ENCODE results near the gene UBA52. TPM values are rescaled to one million over a fixed set of nuclear protein-coding genes. Genes with fewer than 3 reads are reported as not detected.
A peak's percentile ranks its signal among the peaks of the same experiment; 100 is the strongest.

The UBA52 gene
- total and polyA plus RNA-seq, 2 of the 13 experiments (the other 11 are each of a cell fraction or from before 2014, with no cell fraction given) = 959 to 1,782 TPM

DNA sequence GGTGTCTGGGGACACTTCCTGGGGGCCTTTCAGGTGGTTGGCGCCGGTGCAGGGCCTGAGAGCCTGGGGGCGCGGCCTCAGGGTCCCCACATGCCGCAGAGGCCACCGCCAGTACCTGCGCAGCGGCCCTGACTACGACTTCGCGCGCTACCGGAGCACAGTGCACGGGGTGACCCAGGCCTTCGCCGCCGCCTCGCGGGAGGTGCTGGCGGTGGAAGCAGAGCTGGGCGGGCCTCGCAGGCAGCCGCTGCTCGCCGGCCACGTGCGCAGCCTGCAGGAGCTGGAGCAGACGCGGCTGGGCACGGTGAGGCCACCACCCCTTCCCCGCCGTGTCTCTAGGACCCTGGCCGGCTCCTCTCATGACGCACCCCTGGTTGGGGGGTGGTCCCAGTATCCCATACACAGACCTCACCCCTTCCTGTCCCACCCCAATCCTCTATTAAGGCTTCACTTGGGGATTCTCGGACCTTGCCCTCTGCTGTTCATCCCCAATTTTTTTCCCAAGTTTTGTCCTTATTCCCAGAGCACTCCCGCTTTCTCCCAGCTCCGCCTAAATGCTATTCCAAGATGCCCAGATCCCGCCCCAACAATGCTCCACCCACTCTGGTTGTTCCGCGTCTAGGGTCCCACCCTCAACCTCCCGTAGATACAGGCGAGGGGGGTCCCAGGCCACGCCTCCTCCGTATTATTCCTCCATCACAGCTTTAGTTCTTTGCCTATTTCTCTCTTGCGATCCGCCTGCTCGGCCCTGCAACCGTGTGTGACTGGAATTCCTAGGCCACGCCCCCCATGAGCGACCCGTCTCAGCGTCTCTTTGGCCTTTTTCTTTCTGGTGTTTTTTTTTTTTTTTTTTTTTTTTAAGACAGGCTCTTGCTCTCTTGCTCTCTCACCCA is 18.0 kb downstream of the UBA52 start (continued):
- TF ChIP-seq, protein P1, sequence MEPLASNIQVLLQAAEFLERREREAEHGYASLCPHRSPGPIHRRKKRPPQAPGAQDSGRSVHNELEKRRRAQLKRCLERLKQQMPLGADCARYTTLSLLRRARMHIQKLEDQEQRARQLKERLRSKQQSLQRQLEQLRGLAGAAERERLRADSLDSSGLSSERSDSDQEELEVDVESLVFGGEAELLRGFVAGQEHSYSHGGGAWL (CRISPR knock-in tag; IDR thresholded peaks at IDR 0.05) = peak; percentile 96
- TF ChIP-seq FOXJ3 (CRISPR knock-in tag; IDR thresholded peaks at IDR 0.05; ENCODE audit: borderline replicate concordance) (no peak; the same call in 1 of the 2 replicates), JARID2 (CRISPR knock-in tag; IDR thresholded peaks at IDR 0.05; ENCODE audit: insufficient replicate concordance) (no peak), ZNF24 (IDR thresholded peaks at IDR 0.05) (no peak), ZNF607 (CRISPR knock-in tag; IDR thresholded peaks at IDR 0.05; ENCODE audit: borderline replicate concordance) (peak; percentile 94), ZNF550 (CRISPR knock-in tag; IDR thresholded peaks at IDR 0.05; ENCODE audit: borderline replicate concordance) (peak; percentile 70; the same call in 1 of the 2 replicates), HOXA3 (CRISPR knock-in tag; IDR thresholded peaks at IDR 0.05) (peak; percentile 91), MAFK (conservative IDR thresholded peaks at IDR 0.05 in 1 of 2, IDR thresholded peaks at IDR 0.05 in 1 of 2; ENCODE audit: low read length in 2 of 2) (no peak), ZBTB7A (CRISPR knock-in tag; IDR thresholded peaks at IDR 0.05) (peak; percentile 85), ZNF660 (CRISPR knock-in tag; IDR thresholded peaks at IDR 0.05; ENCODE audit: borderline replicate concordance, low read depth) (no peak), ARHGAP35 (CRISPR knock-in tag; IDR thresholded peaks at IDR 0.05; ENCODE audit: borderline replicate concordance) (peak; percentile 97; the same call in 1 of the 2 replicates), MAFF (IDR thresholded peaks at IDR 0.05; ENCODE audit: low read depth, low read length) (no peak), ZNF33A (CRISPR knock-in tag; IDR thresholded peaks at IDR 0.05; ENCODE audit: borderline replicate concordance) (no peak), ZNF564 (CRISPR knock-in tag; IDR thresholded peaks at IDR 0.05) (peak; percentile 93)
- TF ChIP-seq, protein P2, sequence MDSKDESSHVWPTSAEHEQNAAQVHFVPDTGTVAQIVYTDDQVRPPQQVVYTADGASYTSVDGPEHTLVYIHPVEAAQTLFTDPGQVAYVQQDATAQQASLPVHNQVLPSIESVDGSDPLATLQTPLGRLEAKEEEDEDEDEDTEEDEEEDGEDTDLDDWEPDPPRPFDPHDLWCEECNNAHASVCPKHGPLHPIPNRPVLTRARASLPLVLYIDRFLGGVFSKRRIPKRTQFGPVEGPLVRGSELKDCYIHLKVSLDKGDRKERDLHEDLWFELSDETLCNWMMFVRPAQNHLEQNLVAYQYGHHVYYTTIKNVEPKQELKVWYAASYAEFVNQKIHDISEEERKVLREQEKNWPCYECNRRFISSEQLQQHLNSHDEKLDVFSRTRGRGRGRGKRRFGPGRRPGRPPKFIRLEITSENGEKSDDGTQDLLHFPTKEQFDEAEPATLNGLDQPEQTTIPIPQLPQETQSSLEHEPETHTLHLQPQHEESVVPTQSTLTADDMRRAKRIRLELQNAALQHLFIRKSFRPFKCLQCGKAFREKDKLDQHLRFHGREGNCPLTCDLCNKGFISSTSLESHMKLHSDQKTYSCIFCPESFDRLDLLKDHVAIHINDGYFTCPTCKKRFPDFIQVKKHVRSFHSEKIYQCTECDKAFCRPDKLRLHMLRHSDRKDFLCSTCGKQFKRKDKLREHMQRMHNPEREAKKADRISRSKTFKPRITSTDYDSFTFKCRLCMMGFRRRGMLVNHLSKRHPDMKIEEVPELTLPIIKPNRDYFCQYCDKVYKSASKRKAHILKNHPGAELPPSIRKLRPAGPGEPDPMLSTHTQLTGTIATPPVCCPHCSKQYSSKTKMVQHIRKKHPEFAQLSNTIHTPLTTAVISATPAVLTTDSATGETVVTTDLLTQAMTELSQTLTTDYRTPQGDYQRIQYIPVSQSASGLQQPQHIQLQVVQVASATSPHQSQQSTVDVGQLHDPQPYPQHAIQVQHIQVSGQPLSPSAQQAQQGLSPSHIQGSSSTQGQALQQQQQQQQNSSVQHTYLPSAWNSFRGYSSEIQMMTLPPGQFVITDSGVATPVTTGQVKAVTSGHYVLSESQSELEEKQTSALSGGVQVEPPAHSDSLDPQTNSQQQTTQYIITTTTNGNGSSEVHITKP (CRISPR knock-in tag; IDR thresholded peaks at IDR 0.05; ENCODE audit: low read depth) = no peak
- TF ChIP-seq, protein P3, sequence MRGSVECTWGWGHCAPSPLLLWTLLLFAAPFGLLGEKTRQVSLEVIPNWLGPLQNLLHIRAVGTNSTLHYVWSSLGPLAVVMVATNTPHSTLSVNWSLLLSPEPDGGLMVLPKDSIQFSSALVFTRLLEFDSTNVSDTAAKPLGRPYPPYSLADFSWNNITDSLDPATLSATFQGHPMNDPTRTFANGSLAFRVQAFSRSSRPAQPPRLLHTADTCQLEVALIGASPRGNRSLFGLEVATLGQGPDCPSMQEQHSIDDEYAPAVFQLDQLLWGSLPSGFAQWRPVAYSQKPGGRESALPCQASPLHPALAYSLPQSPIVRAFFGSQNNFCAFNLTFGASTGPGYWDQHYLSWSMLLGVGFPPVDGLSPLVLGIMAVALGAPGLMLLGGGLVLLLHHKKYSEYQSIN (CRISPR knock-in tag; IDR thresholded peaks at IDR 0.05; ENCODE audit: borderline replicate concordance) = no peak
- TF ChIP-seq, protein P4, sequence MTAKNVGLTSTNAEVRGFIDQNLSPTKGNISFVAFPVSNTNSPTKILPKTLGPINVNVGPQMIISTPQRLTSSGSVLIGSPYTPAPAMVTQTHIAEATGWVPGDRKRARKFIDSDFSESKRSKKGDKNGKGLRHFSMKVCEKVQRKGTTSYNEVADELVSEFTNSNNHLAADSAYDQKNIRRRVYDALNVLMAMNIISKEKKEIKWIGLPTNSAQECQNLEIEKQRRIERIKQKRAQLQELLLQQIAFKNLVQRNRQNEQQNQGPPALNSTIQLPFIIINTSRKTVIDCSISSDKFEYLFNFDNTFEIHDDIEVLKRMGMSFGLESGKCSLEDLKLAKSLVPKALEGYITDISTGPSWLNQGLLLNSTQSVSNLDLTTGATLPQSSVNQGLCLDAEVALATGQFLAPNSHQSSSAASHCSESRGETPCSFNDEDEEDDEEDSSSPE (CRISPR knock-in tag; IDR thresholded peaks at IDR 0.05) = peak; percentile 92
- TF ChIP-seq, protein P5, sequence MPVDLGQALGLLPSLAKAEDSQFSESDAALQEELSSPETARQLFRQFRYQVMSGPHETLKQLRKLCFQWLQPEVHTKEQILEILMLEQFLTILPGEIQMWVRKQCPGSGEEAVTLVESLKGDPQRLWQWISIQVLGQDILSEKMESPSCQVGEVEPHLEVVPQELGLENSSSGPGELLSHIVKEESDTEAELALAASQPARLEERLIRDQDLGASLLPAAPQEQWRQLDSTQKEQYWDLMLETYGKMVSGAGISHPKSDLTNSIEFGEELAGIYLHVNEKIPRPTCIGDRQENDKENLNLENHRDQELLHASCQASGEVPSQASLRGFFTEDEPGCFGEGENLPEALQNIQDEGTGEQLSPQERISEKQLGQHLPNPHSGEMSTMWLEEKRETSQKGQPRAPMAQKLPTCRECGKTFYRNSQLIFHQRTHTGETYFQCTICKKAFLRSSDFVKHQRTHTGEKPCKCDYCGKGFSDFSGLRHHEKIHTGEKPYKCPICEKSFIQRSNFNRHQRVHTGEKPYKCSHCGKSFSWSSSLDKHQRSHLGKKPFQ (CRISPR knock-in tag; IDR thresholded peaks at IDR 0.05; ENCODE audit: insufficient replicate concordance) = peak; percentile 95
